Endometrium (tissue), 2 donors: ENCODE data around the gene MED9.
"Not testable (repeated sequence)": the region's sequence is repeated elsewhere in the genome, so short reads cannot be mapped to it uniquely, and the experiment has no call there.

ENCODE experiments used
- FAIRE-seq: peaks from 2 replicates; lab custom pipeline; 2012; peaks lifted over from hg19 to GRCh38; lab: Jason Lieb, UNC
- donor health status: control.
- donor health status: control.

The MED9 gene, protein sequence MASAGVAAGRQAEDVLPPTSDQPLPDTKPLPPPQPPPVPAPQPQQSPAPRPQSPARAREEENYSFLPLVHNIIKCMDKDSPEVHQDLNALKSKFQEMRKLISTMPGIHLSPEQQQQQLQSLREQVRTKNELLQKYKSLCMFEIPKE

DNA sequence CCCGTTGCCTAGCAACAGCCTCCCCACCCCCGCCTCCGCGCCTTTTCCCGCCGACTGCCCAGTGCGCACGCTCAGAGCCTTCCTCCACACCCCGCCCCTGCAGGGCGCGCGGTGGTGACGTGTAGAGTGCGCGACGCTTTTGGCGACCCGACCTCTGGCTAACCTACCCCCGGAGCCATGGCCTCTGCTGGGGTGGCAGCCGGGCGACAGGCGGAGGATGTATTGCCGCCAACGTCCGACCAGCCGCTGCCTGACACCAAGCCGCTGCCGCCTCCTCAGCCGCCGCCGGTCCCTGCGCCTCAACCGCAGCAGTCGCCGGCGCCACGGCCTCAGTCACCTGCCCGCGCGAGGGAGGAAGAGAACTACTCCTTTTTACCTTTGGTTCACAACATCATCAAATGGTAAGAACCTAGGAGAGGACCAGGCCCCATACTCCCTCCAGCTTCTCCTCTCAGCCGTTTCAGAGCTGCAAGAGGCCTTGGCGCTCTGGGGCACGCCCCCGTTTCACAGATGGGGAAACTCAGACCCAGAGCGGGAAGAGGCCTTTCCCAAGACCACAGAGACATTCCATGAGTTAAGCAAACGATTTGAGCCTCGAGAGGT lies at the start of gene MED9:
MED9 (plus strand) TSS at position 136 of the 603 bp plus-strand sequence; CDS start at position 178, 42 bp downstream.
- FAIRE-seq = no peak

DNA sequence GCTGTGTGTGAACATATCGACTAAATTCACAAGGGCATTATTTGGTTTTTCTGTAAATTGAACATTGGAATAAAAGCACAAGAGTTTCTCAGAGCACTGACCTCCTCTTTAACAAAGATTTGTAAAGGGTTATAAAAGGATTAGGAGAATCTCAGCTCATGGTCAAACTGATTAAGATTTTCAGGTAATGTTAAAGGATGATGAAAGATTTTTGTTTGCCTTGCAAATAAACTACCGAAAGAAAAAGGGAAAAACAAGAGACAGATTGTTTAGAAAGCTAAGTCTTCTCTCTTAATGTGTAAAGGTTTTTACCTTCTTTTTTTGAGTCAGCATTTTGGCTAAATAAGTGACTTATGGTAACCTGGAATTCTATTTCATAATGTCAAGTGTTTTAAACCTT lies 47.6 kb upstream of the MED9 start:
- FAIRE-seq = no peak

DNA sequence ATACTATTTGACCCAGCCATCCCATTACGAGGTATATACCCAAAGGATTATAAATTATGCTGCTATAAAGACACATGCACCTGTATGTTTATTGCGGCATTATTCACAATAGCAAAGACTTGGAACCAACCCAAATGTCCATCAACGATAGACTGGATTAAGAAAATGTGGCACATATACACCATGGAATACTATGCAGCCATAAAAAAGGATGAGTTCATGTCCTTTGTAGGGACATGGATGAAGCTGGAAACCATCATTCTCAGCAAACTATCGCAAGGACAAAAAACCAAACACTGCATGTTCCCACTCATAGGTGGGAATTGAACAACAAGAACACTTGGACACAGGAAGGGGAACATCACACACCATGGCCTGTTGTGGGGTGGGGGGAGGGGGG lies 45.9 kb upstream of the MED9 start:
- not testable (repeated sequence) for FAIRE-seq

DNA sequence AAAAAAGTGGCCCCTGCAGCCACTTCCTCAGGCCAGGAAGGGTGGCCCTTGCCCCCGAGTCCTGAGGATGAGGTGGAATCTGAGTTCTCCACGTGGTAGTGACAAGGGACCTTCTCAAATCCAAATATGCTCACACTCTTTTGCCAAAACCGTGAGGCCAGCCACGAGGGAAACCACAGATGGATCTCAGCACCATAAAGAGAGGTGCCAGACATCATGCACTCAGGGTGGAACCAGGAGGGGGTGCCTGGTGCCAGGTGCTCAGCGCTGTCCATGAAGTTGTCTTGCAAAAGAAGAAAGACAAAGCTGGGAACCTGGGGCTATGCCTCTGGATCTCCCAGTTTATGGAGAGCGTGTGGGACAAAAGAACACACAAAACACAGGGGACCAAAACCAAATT lies 45.2 kb upstream of the MED9 start:
- FAIRE-seq = no peak

DNA sequence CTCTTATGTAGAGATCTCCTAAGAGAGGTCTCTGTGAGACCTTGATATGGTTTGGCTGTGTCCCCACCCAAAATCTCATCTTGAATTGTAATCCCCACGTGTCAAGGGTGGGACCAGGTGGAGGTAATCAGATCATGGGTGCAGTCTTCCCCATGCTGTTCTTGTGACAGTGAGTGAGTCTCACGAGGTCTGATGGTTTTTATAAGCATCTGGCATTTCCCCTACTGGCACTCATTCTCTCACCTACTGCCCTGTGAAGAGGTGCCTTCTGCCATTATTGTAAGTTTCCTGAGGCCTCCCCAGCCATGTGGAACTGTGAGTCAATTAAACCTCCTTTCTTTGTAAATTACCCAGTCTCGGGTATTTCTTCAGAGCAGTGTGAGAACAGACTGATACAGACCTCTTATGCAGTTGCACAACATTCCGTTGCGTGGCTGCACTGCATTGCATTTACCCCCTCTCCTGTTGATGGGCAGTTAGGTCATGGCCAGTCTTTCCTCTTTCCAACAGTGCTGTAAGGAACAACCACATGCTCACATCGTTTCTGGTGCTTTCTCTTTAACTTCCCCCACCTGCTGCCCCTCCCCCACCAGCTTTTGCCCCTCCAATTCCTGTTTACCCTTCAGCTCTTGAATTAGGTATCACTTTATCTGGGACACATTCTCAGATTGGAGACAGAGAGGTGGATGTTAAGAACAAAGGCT lies 43.6 kb upstream of the MED9 start:
- no peak for FAIRE-seq

DNA sequence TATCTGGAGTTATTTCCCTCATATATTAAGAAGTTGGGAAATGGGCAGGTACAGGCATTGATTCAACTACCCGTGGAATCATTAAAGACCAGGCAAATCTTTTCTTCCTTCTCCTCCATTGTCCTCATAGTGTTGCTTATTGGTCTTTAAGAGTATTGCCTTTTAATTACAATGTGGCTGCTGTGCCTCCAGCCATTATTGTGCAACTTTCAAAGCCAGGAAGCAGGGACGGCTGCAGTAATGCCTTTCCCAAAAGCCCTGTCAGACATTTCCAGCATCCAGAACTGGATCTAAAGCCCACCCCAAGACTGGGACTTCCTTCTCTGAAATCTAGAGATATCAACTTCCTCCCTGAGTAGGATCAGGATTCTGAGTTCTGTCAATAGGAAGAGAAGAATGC lies 42.3 kb upstream of the MED9 start:
- no peak for FAIRE-seq

DNA sequence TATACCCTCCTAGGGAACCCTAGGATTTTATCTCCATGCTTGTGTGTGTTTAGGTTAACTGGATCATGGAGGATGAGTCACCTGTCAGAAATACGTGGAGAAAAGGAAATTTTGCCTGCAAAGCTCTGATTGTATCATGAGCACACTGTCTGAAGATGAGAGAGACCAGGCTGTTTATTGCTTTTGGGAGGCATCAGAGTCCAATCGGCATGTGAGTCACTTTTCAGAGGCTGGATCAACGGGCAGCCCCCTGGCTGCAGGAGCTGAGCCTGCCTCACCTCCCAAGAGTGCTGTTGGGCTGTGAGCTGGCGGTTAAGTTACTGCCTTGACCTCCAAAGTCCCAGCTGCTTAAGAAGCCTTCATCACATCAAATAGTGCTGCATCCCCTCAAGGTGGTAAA lies 41.5 kb upstream of the MED9 start:
- FAIRE-seq = no peak

DNA sequence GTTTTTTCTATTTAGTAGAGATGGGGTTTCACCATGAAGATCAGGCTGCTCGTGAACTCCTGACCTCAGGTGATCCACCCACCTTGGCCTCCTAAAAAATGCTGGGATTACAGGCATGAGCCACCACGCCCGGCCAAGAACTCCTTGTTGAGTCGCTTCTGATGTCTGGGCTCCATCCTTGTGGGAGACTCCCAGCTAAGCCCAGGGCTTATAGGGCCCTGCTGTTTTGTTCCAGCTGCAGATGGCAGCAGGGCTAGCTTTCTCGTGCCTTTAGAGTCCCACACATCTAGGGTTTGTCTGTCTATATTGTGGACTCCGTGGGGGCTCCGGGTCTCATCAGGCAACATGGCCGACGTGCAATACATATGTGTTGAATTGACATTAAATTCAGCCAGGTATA lies 39.3 kb upstream of the MED9 start:
- FAIRE-seq = no peak

DNA sequence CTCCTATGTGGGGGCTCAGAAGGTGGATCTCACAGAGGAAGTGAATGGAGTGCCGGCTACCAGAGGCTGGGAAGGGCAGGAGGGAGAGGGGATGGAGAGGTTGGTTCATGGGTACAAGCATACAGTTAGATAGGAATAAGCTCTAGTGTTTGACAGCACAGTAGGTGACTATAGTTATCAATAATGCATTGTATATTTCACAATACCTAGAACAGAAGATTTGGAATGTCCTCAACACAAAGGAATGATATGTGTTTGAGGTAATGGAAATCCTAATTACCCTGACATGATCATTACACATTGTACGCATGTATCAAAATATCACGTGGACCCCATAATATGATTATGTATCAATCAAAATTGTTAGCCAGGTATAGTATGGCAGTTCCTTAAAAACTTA lies 38.9 kb upstream of the MED9 start:
- no peak for FAIRE-seq

DNA sequence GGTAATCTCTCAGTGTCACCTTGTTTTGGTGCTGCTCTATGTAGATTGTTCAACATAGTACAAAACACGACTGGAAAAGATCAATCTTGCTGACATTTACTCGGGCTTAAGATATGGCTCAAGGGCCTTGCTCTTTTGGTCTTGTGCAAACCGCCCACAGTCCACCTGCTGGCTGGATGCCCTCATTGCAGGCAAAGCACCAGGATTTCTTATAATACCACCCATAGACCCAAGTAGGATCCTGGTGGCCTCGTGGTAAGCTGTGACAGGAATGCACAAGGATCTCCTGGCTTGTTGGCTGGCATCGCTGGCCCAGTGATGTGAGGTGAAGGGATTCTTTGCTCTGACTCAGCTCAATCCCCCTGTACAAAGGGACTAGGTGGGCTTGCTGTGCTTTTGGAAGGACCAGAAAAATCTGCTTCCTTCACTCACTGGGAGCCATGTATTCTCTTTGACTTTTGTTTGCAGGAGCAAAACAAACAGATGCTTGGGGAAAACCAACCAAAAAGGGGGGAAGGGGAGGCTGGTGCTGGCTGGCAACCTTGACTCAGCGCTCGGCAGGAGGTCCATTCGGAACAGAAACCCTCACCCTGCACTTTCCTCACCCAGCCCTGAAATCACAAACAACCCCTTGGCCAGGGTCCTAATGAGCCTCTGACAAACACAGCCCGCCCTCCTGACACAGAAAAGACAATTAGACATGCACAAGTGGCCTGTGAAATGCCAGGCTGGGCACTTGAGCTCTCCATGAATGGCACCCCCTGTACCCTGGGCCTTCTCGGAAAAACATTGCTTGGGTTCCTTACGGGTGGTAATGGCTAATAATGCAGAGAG lies 36.6 kb upstream of the MED9 start:
- FAIRE-seq = no peak

DNA sequence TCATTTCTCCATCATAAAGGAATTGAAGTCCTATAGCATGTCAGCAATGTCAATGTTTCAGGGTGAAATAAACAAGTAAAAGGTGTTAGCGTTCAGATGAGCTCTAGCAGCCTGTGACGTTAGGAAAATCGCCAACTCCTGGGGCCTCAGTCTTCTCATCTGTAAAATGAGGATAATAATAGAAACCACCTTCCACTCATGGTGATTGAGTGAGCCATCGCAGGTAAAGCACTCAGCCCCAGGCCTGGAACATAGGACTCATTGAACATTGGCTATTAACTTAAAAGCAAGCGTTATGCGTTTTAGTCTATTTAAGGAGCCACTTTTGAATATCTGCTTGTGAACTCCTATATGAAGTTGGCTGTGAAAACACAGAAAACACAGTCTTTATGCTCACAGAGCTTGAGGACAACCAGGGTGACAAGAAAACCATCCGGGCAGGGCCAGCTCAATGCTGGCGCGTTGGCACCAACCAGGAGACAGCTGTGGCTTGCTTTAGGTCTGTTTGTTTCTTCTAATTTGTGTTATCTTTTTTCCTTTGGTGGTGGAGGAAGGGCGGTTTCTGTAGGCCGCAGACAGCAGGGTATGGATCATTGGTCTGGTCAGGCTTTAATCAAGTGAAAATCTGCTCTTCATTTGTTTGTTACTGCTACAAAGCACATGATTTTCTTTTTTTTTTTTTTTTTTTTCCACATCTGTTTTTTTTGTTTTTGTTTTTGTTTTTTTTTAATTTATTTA lies 35.7 kb upstream of the MED9 start:
- FAIRE-seq = peak; percentile 23

DNA sequence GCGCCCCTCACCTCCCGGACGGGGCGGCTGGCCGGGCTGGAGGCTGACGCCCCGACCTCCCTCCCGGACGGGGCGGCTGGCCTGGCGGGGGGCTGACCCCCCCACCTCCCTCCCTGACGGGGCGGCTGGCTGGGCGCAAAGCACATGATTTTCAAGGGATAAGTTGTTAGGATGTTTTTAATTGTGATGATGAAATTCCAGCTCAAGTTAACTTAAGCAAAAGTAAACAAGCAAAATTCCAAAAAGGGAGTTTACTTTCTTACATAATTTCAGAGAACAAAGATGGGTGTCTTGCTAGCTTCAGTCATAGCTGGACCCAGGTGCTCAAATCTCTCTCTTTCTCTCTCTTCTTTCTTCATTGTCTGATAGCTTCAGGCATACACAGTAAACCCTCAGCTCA lies 33.6 kb upstream of the MED9 start:
- no peak for FAIRE-seq

DNA sequence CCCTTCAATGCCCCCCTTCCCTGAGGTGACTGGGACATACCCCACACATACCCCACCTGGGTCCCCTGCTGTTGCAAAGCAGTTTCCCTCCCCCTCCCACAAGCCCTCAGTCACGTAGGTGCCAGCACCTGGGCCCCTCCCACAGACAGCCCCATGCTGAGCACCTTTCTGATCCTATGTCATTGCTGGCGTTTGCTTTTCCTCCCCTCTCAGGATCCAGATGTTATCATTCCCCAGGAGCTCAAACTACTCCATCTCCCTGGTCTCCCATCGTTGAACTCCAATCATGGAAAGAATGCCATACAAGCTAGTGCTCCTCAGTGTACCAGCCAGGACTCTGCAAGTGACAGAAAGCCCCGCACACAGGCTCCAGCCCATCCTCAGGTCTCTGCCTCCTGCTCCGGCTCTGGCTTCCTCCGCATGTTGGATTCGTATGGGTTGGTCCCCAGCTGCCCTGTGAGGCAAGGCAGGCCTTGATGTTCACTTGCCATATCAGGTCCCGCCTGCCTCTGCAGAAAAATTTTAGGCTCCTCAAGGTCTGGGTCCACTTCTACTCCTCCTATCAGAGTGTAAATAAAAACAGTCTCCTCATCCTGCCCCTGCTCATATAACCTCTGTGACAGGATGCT lies 31.4 kb upstream of the MED9 start:
- no peak for FAIRE-seq

DNA sequence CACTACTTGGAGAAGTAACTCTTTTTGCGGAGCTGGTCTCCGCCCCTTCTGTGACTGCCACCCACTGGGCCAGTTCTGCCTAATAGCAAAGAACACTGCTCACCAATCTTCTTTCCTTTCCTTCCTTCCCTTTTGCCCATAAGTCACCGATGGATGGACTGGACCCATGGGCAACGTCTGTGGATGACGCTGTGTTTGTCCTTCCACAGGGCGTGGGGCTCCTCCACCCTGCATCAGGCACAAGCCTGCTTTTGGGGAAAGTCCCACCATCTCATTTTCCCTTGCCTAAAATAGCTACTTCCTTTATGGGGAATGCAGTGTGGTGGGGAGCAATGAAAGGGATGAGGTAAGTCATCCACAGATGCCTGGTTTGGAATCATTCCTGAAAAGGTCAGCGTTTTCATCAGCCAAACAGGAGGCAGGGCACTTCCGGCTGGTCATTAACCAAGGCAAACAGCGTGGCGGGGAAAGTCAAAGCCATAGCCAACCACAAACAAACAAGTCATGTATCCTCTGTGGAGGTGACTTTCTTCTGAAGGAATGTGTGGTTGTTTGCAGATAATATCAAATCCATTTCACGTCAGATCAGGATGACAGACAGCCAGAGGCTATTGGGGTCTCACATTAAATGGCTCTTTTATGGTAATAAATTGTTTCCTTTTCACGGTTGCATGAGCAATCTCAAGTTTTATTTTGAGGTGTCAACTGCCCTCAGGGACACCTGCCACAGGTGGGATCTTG lies 30.7 kb upstream of the MED9 start:
- FAIRE-seq = peak; percentile 4

DNA sequence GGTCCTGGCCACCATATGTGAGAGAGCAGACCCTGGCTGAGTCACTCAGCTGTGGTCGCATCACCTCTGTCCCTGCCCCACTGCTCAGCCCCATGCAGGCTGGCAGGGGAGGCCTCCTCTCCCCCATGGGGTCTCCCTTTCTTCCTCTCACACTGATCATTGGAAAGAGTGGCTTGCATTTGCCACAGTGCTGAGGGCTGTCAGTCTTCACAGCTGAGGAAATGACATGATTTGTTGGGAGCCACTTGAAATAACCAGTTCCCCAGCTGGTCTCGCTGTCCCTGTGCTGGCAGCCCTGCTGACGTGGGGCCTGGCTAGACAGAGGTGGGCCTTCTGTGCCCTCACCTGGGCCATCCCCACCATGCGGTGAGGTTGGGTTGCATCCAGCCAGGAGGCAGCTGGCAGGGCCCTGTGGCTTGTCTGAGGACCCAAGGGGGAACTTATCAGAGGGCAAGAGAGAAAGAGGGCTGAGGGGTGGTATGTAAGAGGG lies 30.1 kb upstream of the MED9 start:
- FAIRE-seq = no peak

DNA sequence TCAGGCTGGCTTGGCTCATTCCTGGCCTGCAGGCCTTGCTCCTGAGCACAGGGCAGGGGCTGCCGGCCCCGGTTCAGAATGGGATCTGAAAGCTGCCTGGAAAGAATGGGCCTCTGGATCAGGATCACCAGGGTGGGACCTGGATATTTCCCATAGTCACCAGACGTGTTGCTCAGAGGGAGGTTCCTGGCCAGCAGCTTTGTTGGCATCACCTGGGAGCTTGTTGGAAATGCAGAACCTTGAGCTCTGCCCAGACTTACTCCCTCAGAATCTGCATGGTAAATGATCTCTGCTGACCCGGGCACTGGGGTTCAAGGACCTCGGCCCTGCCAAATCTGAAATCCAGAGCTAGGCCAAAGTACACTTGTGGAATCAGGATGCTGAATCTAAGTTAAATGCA lies 29.5 kb upstream of the MED9 start:
- no peak for FAIRE-seq

DNA sequence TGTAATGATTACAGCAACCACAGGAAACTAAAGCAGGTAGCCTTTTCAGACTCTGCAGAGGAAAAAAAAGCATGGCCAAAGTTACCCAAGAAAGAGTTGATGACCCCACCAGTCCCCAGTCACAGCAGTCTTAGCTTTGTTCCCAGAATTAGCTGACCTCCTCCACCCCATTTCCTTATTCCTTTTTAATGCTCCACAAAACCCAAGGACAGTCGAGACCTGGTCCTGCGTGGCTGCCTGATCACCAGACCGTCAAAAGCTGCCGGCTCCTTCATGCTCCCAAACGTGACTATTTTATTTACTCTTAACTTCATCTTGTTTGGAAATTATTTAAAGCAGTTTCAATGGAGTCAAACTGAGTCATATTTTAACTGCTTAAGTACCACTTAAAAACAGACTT lies 28.7 kb upstream of the MED9 start:
- FAIRE-seq = peak; percentile 92

DNA sequence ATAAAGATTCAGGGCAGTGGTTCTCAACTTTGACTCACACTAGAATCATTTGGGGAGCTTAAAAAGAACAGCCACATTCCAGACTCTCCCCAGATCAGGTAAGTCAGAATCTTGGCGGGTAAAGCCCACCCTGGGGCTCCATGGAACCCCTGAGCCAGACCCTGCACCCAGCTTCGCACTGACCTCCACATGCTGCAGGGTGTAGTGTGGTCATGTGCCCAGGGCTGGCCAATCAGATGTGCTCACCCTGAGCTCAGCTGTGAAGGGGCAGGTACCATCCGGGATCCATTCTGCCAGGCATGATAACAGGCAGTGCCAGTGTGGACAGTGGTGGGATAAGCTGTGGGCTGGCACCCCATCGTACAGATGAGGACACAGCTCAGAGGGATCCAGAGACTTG lies 28.1 kb upstream of the MED9 start:
- FAIRE-seq = no peak

DNA sequence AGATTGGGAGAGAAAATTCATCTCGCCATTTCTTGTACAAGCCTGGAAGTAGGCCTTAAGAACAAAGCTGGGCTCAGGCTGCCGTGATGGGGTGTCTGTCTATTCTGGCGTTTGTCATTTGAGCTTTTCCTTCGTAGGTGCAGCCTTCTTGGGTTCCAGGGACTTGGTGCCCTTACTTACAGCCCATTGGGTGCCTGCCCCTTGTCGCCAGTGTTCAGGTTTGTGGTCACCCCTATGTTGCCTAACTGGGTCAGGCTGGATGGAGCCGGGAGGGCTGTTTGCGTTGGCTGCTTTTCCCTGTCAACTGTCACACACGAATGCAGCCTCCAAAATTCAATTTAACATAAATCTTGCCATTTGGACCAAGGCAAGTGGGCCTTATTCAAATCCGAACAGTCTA lies 23.7 kb upstream of the MED9 start:
- FAIRE-seq = no peak

DNA sequence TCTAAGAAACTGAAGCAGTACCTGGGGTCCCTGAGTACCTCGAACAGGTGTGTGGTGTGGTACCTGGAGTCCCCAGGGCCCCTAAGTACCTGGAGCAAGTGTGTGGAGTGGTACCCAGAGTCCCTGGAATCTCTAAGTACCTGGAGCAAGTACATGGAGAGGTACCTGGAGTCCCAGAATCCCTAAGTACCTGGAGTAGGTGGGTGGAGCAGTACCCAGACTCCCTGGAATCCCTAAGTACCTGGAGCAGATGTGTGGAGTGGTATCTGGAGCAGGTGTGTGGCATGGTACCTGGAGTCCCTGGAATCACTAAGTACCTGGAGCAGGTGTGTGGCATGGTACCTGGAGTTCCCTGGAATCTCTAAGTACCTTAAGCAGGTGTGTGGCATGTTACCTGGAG lies 22.5 kb upstream of the MED9 start:
- no peak for FAIRE-seq

DNA sequence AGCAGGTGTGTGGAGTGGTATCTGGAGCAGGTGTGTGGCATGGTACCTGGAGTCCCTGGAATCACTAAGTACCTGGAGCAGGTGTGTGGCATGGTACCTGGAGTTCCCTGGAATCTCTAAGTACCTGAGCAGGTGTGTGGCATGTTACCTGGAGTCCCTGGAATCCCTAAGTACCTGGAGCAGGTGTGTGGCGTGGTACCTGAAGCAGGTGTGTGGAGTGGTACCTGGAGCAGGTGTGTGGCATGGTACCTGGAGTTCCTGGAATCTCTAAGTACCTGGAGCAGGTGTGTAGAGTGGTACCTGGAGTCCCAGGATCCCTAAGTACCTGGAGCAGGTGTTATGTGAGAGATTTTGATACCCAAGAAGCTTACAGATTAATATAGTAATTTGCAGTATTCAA lies 22.1 kb upstream of the MED9 start:
- FAIRE-seq = not testable (repeated sequence)
